Right lobe of liver (tissue), 4 donors: ENCODE measurements around the gene ABCG4.

Experiments
- POLR2A ChIP-seq: fragments of 450-650 bp; IDR thresholded peaks from one replicate; pipeline ENCODE4 v1.6.1; 2017; ENCODE audit warnings: antibody characterized with exemption, mild to moderate bottlenecking
- TF ChIP-seq, protein P1 (sequence below), 4 donors: fragments of 200-600 bp in 3 of 4; fragments of 450-650 bp in 1 of 4; IDR thresholded peaks; one replicate each; pipeline versions ENCODE4 v1.5.1 to v1.8.0; 2016 to 2022; ENCODE audit warnings: antibody characterized with exemption in 4 of 4, mild to moderate bottlenecking in 2 of 4
- donor health status: DM: no; HTN: no; CAD: no.
- donor health status: DM: no; HTN: no; CAD: no.
- donor health status: DM: no; HTN: yes; CAD: no.

DNA sequence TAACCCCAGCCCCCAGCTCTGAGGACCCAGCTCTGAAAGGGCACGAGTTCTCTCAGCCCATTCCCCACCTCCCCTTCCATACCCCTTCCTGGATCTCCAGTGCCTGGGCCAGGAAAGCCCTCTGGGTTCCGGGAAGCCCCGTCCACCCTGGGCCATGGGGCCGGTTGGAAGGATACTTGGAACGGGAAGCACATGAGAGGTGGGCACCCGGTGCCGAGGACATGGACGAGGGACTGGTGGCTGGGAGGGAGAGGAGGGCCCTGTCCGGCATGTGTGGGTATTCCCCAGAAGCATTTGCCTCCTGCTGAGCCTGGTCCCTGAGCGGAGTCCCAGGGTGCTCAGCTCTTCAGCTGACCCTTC is 32.6 kb upstream of the ABCG4 start:
- TF ChIP-seq POLR2A, result no peak
- TF ChIP-seq, protein P1, sequence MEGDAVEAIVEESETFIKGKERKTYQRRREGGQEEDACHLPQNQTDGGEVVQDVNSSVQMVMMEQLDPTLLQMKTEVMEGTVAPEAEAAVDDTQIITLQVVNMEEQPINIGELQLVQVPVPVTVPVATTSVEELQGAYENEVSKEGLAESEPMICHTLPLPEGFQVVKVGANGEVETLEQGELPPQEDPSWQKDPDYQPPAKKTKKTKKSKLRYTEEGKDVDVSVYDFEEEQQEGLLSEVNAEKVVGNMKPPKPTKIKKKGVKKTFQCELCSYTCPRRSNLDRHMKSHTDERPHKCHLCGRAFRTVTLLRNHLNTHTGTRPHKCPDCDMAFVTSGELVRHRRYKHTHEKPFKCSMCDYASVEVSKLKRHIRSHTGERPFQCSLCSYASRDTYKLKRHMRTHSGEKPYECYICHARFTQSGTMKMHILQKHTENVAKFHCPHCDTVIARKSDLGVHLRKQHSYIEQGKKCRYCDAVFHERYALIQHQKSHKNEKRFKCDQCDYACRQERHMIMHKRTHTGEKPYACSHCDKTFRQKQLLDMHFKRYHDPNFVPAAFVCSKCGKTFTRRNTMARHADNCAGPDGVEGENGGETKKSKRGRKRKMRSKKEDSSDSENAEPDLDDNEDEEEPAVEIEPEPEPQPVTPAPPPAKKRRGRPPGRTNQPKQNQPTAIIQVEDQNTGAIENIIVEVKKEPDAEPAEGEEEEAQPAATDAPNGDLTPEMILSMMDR (IDR thresholded peaks at IDR 0.05), result no peak
